Activated CD8-positive, alpha-beta memory T cell treated with anti-CD3 and anti-CD28 coated beads, Interleukin-2, amount 50 U/mL, for 24 hours (primary cell): ENCODE results near the gene GNB1L.
"Not testable (repeated sequence)": the region's sequence is repeated elsewhere in the genome, so short reads cannot be mapped to it uniquely, and the experiment has no call there.

Experiments
- DNase-seq: peaks from one replicate; pipeline ENCODE4 v3.0.0-alpha.2; 2020; ENCODE audit errors: extremely low read depth

The GNB1L gene

DNA sequence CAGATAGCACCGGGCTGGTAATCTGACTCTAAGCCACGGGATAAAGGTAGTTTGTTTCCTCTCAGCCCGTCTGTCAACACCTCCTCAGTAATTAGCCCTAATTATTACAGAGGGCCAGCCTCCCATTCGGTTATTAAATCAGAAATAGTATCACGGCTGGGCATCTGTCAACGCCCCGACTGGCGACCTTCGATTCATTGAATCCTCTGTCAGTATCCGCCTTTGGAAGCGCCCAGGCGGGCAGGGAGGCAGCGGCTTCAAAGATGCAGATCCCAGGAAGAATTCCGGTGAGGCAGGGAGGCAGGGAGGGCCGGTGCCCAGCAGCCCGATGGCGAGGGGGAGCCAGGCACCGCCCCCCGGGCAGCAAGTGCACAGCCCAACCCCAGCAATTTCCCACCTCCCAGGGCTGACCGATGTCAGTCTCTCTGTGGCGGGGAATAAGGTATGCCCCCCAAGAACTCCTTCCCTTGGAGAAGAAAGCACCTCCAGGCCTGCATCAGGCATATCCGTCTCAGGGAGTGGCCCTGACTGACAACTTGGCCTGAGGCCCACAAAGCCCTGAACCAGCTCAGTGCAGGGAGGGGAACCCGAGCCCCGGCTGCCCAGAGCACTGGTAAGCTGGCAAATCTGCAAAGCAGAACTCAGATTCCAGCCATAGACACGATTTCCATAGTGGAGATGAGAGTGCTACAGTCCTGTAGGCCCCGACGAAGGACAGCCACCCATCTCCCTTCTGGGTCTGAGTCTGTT, 11.4 kb downstream of the GNB1L start:
- DNase-seq: no peak

DNA sequence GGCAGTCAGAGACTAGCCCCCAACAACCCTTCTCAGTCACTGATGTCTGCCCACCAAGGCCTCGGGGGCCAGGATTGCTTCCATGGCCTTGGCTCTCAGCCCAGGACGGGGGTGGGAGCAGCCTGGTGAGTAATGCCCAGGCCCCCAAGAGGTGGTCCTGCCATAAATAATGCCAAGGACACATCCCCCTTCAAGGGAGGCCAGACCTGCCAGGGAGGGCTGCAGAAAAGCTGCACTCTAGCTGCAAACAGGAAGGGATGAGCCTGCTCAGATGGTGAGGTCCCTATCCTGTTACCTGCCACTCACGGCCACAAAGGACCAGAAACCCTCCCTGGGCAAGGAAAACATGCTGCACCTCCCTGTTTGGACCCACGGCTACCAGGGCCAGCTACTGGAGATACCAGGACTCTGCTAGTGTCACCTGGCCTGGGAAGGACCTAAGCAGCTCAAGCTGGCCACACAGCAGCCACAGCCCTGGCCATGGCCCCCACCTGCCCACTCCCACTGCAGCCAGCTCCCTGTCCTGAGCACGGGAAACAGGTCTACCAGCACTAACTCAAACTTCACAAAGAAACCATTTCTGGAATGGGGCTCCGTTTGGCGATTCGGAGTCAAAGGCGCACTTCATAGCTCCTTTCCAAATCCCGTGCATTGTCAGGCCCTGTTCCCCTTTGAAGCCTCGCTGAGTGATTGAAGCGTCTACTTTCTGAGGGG, 12.1 kb downstream of the GNB1L start:
- DNase-seq: no peak

- DNase-seq: no peak
Observed at GRCh38 chr22:19841641-19842392, 12.9 kb downstream of the GNB1L start.

- DNase-seq: no peak
Observed at GRCh38 chr22:19840955-19841640, 13.6 kb downstream of the GNB1L start.

DNA sequence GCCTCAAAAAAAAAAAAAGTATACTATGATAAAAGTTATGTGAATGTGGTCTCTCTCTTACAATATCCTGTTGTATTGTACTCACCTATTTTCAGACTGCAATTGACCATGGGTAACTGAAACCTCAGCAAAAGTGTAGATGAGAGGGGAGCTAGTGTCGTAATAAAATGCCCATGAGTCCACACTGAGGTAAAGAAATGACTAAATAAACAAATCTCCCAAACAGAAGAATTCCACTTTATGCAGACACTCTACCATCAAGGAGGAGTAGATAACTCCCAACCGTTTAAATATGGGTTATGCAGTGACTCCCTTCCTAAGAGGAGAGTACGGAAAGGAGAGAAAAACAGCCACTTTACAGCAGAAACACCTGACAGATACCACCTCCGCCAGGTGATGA, 14.6 kb downstream of the GNB1L start:
- no peak for DNase-seq

- DNase-seq: no peak
Observed at GRCh38 chr22:19837915-19838314, 16.8 kb downstream of the GNB1L start.

GRCh38 chr22:19836512-19836911, 18.2 kb downstream of the GNB1L start:
- no peak for DNase-seq

DNA sequence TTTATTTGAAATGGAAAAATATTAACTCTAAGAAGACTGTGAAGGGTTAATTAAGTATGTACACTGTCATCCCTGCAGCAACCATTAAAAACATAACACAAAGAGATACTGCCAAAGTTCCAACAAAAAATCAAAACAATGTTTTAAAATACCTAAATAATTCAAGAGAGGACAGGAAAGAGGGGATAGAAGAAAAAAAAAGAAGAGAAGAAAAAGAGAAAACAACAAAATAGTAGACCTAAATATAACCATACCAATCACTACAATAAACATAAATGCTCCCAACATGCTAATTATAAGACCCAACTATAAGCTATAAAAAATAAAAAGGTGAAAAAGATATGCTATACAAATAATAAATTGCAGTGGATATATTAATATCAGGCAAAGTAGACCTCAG, 20.1 kb downstream of the GNB1L start:
- no peak for DNase-seq

DNA sequence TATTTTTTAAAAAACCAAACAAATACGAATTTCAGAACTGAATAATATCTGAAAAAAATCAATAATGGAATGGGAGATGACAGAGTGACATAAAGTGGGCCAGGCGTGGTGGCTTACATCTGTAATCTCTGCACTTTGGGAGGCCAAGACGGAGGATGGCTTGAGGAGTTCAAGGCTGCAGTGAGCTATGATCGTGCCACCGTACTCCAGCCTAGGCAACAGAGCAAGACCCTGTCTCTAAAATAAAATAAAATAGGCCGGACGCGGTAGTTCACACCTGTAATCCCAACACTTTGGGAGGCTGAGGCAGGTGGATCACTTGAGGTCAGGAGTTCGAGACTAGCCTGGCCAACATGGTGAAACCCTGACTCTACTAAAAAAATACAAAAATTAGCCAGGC, 21.3 kb downstream of the GNB1L start:
- DNase-seq: not testable (repeated sequence)

DNA sequence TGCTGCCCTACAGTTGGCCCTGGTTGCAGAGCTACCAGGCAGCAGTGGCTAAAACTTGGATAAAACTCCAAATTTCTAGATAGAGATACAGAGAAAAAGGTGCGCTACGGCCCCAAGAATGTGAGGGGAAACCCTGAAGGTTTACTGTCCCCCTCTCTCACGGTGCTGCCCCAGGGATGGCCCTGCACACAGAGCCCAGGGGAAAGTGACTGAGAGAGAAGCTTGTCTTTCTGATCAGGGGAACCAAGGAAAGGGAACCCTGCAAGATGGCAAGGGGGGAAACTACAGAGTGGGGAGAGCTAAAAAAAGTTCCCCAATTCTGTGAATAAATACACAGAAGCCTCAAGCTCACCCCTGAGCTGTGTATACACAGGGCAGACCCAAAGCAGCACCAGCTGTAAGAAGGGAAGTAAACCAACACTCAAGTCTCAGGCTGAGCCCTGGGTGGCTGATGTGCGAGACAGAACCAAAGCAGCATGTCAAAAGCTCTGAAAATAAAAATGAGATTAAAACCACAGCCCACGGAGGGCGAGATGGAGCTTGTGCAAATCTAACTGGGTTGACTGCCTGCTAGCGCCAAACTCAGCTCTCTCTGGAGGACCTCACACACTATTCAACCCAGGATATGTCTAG, 22.1 kb downstream of the GNB1L start:
- DNase-seq: no peak

DNA sequence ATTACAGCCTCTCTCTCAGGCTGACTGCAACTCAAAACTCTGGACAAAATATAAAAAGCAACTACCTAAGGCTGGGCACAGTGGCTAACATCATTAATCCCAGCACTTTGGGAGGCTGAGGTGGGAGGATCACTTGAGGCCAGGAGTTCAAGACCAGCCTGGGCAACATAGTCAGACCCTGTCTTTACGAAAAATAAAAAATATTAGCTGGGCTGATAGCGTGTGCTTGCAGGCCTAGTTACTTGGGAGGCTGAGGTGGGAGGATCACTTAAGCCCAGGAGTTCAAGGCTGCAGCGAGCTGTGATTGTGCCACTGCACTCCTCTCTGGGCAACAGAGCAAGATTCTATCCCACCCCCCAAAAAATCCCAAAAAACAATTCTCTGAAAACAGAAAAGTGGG, 22.7 kb downstream of the GNB1L start:
- DNase-seq: not testable (repeated sequence)

- no peak for DNase-seq
Observed at GRCh38 chr22:19831016-19831415, 23.7 kb downstream of the GNB1L start.

- no peak for DNase-seq
Observed at GRCh38 chr22:19828035-19828401, 26.7 kb downstream of the GNB1L start.

DNA sequence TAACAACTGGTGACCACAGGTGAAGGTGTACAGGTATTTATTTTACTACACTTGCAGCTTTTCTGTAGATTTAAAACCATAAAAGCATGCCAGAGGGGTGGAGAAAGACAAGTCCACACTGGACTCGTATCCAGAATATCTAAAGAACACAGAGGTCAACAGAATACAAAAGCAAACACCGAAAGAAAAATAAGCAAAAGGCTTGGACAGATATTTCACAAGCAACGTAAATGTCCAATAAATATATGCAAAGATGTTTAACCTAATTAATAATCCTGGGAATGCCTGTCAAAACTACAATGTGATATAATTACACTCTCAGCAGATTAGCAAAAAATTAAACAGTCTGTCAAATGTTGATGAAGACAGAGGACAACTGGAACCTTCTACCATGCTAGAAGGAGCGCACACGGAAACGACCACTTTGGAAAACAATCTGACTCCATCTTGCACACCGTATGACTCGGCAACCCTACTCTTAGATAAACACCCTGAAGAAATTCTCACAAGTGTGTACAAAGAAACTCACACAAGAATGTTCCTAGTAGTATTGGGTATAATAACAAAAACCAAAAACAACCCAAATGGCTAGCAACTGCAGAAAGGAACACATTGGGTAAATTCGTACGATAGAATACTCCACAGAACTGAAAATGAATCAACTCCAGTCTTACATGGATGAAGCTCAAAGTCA, 27.2 kb downstream of the GNB1L start:
- DNase-seq: no peak

GRCh38 chr22:19826619-19826950, 28.1 kb downstream of the GNB1L start:
- no peak for DNase-seq

GRCh38 chr22:19825904-19826618, 28.6 kb downstream of the GNB1L start:
- no peak for DNase-seq

DNA sequence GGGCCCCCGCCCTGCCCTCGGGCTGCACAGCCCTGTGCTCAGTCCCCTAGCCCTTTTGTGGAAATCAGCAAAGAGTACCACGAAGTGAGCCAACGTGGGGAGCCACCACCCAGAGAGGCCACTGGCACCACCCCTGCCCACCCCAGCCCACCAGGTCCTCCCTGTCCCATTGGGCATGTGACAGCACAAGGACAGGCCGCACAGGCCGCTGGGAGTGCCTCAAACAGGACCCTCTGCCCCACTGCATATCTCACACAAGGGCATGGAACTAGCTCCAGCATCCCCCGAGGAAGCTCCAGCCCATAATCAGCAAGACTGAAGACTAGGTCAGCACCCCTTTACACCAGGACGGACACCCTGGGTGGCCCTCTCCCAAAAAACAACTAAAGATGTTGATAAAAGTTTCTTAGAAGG, 29.7 kb downstream of the GNB1L start:
- no peak for DNase-seq

- no peak for DNase-seq
Observed at GRCh38 chr22:19824212-19824925, 30.3 kb downstream of the GNB1L start.

DNA sequence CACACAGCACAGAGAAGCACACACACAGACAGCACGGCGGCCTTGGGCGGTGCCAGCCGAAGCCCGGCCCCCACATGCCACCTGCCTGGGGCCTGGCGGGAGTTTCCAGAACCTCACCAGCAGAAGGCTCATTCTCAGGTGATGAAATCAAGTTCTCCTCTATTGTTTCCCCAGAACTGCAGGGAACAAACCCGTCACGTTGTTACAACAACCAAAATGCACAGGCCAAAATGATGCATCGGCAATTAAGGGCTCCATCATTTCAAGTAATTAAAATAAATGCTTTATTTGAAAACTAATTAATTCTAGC, 30.8 kb downstream of the GNB1L start:
- no peak for DNase-seq
